NOMO-1 treated with DMSO at 0.1 percent for 48 hours (cell line): Measurements from ENCODE around the gene MDM4.

Experiments
- DNase-seq: peaks from one replicate; lab custom pipeline; 2025; ENCODE audit not compliant: unreplicated experiment; lab: John Stamatoyannopoulos, UW

The MDM4 gene

GRCh38 chr1:204576422-204576821 is 60.2 kb downstream of the MDM4 start:
- no peak for DNase-seq

- DNase-seq: no peak
These were observed 61.7 kb downstream of the MDM4 start for GRCh38 chr1:204577794-204578478.

GRCh38 chr1:204578867-204579664 is 62.9 kb downstream of the MDM4 start:
- DNase-seq: peak; percentile 59

GRCh38 chr1:204579681-204580080 is 63.5 kb downstream of the MDM4 start:
- DNase-seq: no peak

GRCh38 chr1:204580862-204581261 is 64.7 kb downstream of the MDM4 start:
- no peak for DNase-seq

GRCh38 chr1:204581759-204582158 is 65.6 kb downstream of the MDM4 start:
- DNase-seq: no peak

- no peak for DNase-seq
These were observed 67.9 kb downstream of the MDM4 start for GRCh38 chr1:204583909-204584632.

GRCh38 chr1:204584699-204585372 is 68.6 kb downstream of the MDM4 start:
- DNase-seq: no peak

- no peak for DNase-seq
These were observed 71.4 kb downstream of the MDM4 start for GRCh38 chr1:204587621-204588020.

GRCh38 chr1:204588826-204589225 is 72.6 kb downstream of the MDM4 start:
- DNase-seq: no peak

GRCh38 chr1:204589409-204590038 is 73.3 kb downstream of the MDM4 start:
- DNase-seq: no peak

- DNase-seq: no peak
These were observed 75.4 kb downstream of the MDM4 start for GRCh38 chr1:204591473-204592090.

- DNase-seq: no peak
These were observed 76.2 kb downstream of the MDM4 start for GRCh38 chr1:204592246-204592948.

- DNase-seq: peak; percentile 80
These were observed 82.2 kb downstream of the MDM4 start for GRCh38 chr1:204598319-204598969.

- no peak for DNase-seq
These were observed 82.9 kb downstream of the MDM4 start for GRCh38 chr1:204599098-204599497.

- DNase-seq: no peak
These were observed 83.4 kb downstream of the MDM4 start for GRCh38 chr1:204599596-204599995.

- DNase-seq: no peak
These were observed 84.0 kb downstream of the MDM4 start for GRCh38 chr1:204600203-204600602.

- no peak for DNase-seq
These were observed 84.8 kb downstream of the MDM4 start for GRCh38 chr1:204600968-204601367.

GRCh38 chr1:204602111-204602579 is 85.9 kb downstream of the MDM4 start:
- DNase-seq: no peak
